Gastroesophageal sphincter (tissue), 3 donors: ENCODE measurements around the gene HSPA1A.
"Not testable (repeated sequence)": the region's sequence is repeated elsewhere in the genome, so short reads cannot be mapped to it uniquely, and the experiment has no call there.

Experiments
- POLR2A ChIP-seq, 2 donors: fragments of 450-650 bp; IDR thresholded peaks; one replicate each; pipeline ENCODE4 v1.6.1; 2017; ENCODE audit warnings: antibody characterized with exemption in 2 of 2, mild to moderate bottlenecking in 2 of 2, moderate library complexity in 1 of 2
- POLR2AphosphoS5 ChIP-seq: sonication (generic); formaldehyde crosslinking; IDR thresholded peaks from one replicate; pipeline ENCODE4 v1.6.1; 2017; ENCODE audit warnings: antibody characterized with exemption
- TF ChIP-seq, protein P1 (sequence below), 4 experiments: fragments of 200-600 bp in 2 of 4; fragments of 450-650 bp in 2 of 4; sonication (generic) in 1 of 4; IDR thresholded peaks; one replicate each; pipeline ENCODE4 v1.5.1; 2017 to 2019; ENCODE audit warnings: antibody characterized with exemption in 4 of 4, mild to moderate bottlenecking in 2 of 4, moderate library complexity in 2 of 4

DNA sequence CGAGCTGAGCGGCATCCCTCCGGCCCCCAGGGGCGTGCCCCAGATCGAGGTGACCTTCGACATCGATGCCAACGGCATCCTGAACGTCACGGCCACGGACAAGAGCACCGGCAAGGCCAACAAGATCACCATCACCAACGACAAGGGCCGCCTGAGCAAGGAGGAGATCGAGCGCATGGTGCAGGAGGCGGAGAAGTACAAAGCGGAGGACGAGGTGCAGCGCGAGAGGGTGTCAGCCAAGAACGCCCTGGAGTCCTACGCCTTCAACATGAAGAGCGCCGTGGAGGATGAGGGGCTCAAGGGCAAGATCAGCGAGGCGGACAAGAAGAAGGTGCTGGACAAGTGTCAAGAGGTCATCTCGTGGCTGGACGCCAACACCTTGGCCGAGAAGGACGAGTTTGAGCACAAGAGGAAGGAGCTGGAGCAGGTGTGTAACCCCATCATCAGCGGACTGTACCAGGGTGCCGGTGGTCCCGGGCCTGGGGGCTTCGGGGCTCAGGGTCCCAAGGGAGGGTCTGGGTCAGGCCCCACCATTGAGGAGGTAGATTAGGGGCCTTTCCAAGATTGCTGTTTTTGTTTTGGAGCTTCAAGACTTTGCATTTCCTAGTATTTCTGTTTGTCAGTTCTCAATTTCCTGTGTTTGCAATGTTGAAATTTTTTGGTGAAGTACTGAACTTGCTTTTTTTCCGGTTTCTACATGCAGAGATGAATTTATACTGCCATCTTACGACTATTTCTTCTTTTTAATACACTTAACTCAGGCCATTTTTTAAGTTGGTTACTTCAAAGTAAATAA, 2.0 kb downstream of the HSPA1A start:
- not testable (repeated sequence) for TF ChIP-seq POLR2A (IDR thresholded peaks at IDR 0.05); POLR2AphosphoS5
- TF ChIP-seq, protein P1, sequence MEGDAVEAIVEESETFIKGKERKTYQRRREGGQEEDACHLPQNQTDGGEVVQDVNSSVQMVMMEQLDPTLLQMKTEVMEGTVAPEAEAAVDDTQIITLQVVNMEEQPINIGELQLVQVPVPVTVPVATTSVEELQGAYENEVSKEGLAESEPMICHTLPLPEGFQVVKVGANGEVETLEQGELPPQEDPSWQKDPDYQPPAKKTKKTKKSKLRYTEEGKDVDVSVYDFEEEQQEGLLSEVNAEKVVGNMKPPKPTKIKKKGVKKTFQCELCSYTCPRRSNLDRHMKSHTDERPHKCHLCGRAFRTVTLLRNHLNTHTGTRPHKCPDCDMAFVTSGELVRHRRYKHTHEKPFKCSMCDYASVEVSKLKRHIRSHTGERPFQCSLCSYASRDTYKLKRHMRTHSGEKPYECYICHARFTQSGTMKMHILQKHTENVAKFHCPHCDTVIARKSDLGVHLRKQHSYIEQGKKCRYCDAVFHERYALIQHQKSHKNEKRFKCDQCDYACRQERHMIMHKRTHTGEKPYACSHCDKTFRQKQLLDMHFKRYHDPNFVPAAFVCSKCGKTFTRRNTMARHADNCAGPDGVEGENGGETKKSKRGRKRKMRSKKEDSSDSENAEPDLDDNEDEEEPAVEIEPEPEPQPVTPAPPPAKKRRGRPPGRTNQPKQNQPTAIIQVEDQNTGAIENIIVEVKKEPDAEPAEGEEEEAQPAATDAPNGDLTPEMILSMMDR (IDR thresholded peaks at IDR 0.05): peak in 1 of 4 experiments; percentile 16
